WI38 (cell line): ENCODE results near the gene NAALADL2.
"Not testable (repeated sequence)": the region's sequence is repeated elsewhere in the genome, so short reads cannot be mapped to it uniquely, and the experiment has no call there.

Experiments used
- H3K4me3 ChIP-seq: 2 replicates; pipeline ENCODE4 v1.5.1; 2011; ENCODE audit warnings: low read depth, mild to moderate bottlenecking, control low read depth, low read length
- CTCF ChIP-seq: IDR thresholded peaks from 2 replicates; pipeline ENCODE4 v1.5.1; 2012; ENCODE audit warnings: low read depth, mild to moderate bottlenecking, control low read depth, low read length

The NAALADL2 gene

DNA sequence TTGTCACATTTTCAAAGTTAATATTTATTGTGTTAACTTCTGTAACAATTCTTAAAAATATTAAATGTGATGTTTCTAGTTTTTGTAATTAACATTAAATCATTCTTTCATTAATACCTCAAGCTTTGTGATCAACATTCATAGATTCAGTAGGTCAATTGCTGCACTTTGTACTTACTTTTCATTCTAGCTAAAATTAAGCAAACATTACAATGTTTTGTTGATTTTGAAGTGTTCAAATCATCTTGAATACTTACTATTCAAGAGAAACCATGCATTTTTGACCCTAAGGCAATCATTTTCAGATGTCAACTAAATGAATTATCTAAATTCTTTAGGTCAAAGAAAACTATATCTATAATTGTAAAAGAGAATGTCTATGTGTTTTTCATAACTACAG lies 933.1 kb downstream of the NAALADL2 start:
- TF ChIP-seq CTCF: no peak
- no peak overlapping the region for H3K4me3 ChIP-seq

GRCh38 chr3:175798326-175798725 lies 939.2 kb downstream of the NAALADL2 start:
- H3K4me3 ChIP-seq: no peak overlapping the region
- no peak for TF ChIP-seq CTCF

GRCh38 chr3:175805825-175806224 lies 946.7 kb downstream of the NAALADL2 start:
- TF ChIP-seq CTCF: no peak
- no peak overlapping the region for H3K4me3 ChIP-seq

GRCh38 chr3:175807175-175807574 lies 948.0 kb downstream of the NAALADL2 start:
- H3K4me3 ChIP-seq: no peak overlapping the region
- no peak for TF ChIP-seq CTCF

DNA sequence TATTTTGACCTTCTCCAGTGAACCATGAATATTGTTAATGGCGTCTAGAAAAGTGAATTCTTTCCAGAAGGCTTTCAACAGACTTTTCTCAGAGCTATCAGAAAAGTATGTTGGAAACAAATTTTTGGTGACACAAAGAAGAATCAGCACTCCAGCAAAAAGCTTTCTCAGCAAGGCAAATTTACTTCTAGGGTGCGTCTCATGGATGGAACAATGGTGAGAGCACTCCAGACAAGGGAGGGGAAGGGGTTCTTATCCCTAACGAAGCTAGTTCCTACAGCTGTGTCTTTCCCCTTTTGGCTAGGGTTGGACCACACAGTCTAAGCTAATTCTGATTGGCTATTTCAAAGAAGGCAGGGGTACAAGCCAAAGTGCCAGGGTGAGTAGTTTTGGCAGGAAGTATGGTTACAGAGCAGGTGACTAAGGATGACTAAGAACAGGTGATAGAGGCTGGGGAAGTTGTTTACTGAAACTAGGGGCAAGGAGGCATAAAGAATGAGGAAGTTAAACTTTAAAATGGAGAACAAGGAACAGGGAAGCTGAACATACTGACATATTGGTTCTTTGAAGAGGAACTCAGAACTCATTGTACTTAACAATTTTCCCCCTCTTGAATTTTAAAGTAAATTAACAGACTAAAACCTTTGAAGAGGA lies 959.8 kb downstream of the NAALADL2 start:
- H3K4me3 ChIP-seq: no peak overlapping the region
- no peak for TF ChIP-seq CTCF

DNA sequence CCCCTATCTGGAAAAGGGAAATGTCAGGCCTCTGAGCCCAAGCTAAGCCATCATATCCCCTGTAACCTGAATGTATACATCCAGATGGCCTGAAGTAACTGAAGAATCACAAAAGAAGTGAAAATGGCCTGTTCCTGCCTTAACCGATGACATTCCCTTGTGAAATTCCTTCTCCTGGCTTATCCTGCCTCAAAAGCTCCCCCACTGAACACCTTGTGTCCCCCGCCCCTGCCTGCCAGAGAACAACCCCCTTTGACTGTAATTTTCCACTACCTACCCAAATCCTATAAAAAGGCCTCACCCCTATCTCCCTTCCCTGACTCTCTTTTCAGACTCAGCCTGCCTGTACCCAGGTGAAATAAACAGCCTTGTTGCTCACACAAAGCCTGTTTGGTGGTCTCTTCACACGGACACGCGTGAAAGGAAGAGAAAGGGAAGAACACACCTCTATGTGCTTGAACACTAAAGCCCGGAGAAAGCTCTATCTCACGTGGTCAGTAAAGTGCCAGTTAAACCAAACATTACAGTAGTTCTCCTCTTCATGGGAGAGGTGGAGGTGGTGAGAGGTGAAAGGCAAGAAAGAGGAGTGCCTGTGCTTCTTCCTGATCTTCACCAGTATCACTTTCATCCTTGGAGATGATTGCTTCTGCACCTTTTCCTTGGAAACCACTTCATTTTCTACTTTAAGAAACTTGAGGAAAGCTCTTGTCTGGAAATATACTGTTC lies 963.8 kb downstream of the NAALADL2 start:
- not testable (repeated sequence) for H3K4me3 ChIP-seq

DNA sequence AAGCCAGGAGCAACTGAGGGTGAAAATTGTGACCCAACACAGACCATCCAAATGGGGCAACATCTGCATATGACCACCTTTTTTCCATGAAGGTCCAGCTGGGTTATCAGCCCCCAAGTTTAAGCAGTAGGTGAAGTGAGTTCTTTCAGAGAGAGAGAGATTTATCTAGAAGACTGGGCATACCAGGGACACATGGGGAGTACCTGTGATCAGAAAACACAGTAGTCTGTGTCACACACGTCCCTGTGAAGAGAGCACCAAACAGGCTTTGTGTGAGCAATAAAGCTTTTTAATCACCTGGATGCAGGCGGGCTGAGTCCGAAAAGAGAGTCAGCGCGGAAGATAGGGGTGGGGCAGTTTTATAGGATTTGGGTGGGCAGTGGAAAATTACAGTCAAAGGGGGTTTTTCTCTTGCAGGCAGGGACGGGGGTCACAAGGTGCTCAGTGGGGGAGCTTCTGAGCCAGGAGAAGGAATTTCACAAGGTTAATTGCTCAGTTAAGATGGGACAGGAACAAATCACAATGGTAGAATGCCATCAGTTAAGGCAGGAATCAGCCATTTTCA lies 966.0 kb downstream of the NAALADL2 start:
- H3K4me3 ChIP-seq: not testable (repeated sequence)

DNA sequence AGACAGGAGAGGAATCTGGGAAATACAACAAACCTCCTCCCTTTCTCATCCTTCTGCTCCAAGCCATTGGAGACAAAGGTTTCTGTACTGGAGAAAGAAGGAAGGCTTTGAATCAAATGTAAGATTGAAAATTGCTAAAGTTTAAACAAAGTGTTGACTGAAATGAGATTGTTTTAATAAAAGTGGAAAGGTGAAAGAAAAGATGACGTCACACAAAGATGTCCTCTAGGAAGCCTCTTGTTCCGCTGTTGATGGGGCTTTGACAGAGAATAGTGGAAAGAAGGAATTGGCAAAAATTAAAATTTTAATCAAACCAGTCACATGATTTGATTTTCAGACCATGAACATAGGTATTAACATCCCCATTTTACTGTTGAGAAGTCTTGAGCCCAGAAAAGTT lies 967.6 kb downstream of the NAALADL2 start:
- no peak for TF ChIP-seq CTCF
- no peak overlapping the region for H3K4me3 ChIP-seq

- not testable (repeated sequence) for H3K4me3 ChIP-seq
Observed at GRCh38 chr3:175829809-175830208, 970.7 kb downstream of the NAALADL2 start.

DNA sequence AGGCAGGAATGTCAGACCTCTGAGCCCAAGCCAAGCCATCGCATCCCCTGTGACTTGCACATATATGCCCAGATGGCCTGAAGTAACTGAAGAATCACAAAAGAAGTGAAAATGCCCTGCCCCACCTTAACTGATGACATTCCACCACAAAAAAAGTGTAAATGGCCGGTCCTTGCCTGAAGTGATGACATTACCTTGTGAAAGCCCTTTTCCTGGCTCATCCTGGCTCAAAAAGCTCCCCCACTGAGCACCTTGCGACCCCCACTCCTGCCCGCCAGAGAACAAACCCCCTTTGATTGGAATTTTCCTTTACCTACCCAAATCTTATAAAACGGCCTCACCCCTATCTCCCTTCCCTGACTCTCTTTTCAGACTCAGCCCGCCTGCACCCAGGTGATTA lies 976.6 kb downstream of the NAALADL2 start:
- H3K4me3 ChIP-seq: not testable (repeated sequence)
